HG03457 (cell line): ENCODE results near the gene SHANK1.
"Not testable (repeated sequence)": the region's sequence is repeated elsewhere in the genome, so short reads cannot be mapped to it uniquely, and the experiment has no call there.

Source experiments
- ATAC-seq: cut with Tn5 transposase; IDR thresholded peaks from one replicate; pipeline ENCODE4 v1.9.1; 2021; ENCODE audit warnings: moderate number of reproducible peaks; ENCODE audit not compliant: unreplicated experiment

SHANK1 gene

GRCh38 chr19:50719566-50719965 lies at the start of gene SHANK1:
Gene SHANK1 (minus strand): TSS chr19:50719802. CDS start chr19:50716919, 2,883 bp downstream.
- ATAC-seq: no peak

GRCh38 chr19:50768277-50768676 lies 48.7 kb upstream of the SHANK1 start:
- no peak for ATAC-seq

DNA sequence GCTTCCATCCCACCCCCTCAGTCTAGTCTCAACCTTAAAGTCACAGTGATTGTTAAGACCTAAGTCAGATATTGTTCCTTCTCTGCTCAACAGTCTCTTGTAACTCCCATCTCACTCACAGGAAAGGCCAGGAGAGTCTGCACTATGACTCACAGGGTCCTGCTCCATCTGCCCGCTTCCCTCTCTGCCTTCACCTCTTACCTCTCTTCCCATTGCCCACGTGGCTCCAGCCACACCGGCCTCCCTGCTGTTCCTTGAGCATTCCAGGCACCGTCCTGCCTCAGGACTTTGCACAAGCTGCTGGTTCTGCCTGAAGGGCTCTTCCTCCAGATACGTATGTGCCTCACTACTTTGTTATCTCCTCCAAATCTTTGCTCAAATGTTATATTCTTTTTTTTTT lies 47.7 kb upstream of the SHANK1 start:
- ATAC-seq: not testable (repeated sequence)

DNA sequence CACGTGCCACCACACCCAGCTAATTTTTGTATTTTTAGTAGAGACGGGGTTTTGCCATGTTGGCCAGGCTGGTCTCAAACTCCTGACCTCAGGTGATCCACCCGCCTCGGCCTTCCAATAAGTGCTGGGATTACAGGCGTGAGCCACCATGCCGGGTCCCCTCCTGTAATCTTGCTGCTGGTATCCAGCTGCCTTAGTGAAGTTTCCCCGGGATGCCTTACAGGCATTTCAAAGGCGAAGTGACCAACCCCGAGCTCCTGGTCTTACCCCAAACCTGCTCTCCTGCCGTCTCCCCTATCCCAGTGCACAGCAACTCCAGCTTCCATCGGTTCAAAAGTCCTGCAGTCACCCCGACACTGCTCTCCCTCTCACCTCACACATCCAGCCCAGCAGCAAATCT lies 47.1 kb upstream of the SHANK1 start:
- ATAC-seq: not testable (repeated sequence)

DNA sequence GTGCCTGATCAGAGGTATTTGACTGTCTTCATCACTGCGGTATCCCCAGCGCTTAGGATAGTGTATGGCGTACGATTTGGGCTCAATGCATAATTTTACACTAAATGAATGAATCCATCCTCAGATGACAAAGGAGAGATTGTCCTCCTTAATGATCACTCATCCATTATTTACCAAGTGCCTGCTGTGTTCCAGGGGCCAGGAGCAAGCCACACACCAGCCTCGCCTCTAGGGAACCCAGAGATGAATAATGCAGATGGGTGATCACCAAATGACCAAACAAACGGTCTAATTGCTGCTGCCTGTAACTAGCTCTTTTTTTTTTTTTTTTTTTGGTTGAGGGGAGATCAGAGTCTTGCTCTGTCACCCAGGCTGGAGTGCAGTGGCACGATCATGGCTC lies 44.8 kb upstream of the SHANK1 start:
- ATAC-seq: no peak

GRCh38 chr19:50763521-50763920 lies 43.9 kb upstream of the SHANK1 start:
- not testable (repeated sequence) for ATAC-seq

DNA sequence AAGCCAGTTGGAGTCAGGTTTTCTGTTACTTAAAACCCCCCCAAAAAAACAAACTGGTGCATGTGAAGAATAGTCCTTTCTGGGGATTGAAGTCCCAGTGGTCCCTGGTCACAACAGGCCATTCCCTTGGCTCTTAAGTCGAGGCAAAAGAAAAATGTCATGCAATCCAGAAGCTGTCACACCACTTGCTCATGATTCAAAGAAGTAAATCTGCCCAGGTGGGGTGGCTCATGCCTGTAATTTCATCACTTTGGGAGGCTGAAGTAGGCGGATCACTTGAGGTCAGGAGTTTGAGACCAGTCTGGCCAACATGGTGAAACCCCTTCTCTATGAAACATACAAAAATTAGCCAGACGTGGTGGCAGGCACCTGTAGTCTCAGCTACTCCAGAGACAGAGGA lies 41.9 kb upstream of the SHANK1 start:
- not testable (repeated sequence) for ATAC-seq

- ATAC-seq: no peak
Measured at GRCh38 chr19:50759886-50760285, 40.3 kb upstream of the SHANK1 start.

- ATAC-seq: not testable (repeated sequence)
Measured at GRCh38 chr19:50759076-50759475, 39.5 kb upstream of the SHANK1 start.

GRCh38 chr19:50757624-50758023 lies 38.0 kb upstream of the SHANK1 start:
- not testable (repeated sequence) for ATAC-seq

GRCh38 chr19:50756244-50756643 lies 36.6 kb upstream of the SHANK1 start:
- not testable (repeated sequence) for ATAC-seq

- ATAC-seq: no peak
Measured at GRCh38 chr19:50753879-50754278, 34.3 kb upstream of the SHANK1 start.

DNA sequence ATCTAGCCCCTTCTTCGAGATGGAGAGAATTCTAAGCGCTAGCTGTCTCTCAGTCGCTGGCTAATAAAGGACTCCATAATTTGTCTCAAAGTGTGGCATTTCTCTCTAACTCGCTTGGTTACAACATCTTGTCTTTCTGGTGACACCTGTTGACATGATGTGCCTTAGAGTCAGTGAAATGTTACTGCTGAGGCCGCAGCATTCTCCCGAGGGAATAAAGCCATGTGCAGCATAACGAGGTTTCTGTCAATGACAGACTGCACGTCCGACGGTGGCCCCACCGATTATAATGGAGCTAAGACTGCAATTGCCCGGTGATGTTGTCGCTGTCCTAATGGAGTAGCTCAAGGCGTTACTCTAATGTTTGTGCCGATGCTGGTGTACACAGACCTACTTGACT lies 30.4 kb upstream of the SHANK1 start:
- ATAC-seq: no peak

- ATAC-seq: no peak
Measured at GRCh38 chr19:50749490-50749889, 29.9 kb upstream of the SHANK1 start.

GRCh38 chr19:50747141-50747540 lies 27.5 kb upstream of the SHANK1 start:
- not testable (repeated sequence) for ATAC-seq

- ATAC-seq: no peak
Measured at GRCh38 chr19:50745221-50745620, 25.6 kb upstream of the SHANK1 start.

DNA sequence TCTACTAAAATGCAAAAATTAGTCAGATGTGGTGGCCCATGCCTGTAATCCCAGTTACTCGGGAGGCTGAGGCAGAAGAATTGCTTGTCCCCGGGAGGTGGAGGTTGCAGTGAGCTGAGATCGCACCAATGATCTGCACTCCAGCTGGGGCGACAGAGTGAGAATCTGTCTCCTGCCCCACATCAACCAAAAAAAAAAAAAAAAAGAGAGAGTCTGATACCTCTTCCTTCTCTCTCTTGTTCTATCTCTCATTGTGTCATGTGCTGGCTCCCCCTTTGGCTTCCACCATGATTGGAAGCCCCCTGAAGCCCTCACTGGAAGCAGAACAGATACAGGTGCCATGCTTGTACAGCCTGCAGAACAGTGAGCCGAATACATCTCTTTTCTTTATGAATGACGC lies 23.9 kb upstream of the SHANK1 start:
- ATAC-seq: no peak

DNA sequence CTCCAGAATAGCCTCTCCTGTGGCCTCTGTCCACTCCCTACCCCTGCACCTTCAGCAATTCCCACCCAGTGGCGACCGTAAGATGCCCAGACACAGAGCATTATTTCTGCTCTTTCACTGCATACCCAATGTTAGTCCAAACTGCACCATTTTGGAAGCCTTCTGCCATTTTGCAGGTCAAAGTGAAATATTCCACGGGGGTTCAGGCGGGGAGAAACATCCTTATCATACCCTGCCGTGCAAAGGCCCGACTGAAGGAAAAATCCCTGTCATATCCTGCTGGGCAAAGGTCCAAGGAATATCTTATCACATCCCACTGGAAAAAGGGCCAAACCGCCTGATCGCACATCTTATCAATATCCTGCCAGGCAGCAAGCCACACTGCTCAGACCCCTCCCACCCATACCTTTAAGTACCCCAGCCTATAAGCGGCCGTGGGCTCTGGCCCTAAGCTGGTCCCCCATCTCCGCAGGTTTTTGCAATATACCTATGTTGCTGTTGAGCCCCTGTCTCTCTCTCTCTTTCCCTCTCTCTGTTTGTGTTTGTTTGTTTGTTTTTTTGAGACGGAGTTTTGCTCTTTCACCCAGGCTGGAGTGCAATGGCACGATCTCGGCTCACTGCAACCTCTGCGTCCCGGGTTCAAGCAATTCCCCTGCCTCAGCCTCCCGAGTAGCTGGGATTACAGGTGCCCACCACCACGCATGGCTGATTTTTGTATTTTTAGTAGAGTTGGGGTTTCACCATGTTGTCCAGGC lies 21.8 kb upstream of the SHANK1 start:
- no peak for ATAC-seq

DNA sequence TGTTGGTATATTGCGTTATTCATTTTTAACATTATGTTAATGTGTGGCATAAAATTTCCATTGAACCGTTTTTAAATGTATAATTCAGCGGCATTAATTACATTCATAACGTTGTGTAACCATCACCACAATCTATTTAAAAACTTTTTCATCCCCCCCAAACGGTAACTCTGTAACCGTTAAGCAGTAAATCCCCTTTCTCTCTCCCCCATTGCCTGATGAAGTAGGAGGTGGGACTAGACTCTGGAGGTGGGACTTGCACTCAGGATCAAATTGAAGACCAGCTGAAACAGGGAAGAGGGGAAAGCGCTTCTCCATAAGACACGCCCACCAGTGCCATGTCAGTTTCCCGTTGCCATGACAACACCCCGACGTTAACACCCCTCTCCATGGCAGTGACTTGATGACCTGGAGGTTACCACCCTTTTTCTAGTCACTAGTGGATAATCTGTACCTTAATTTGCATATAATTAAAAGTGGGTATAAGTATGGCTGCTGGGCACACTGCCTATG lies 20.4 kb upstream of the SHANK1 start:
- ATAC-seq: no peak

GRCh38 chr19:50739132-50739913 lies 19.7 kb upstream of the SHANK1 start:
- ATAC-seq: no peak

GRCh38 chr19:50736338-50736737 lies 16.7 kb upstream of the SHANK1 start:
- no peak for ATAC-seq

GRCh38 chr19:50735869-50736268 lies 16.3 kb upstream of the SHANK1 start:
- no peak for ATAC-seq
